WTC11 (cell line): Measurements from ENCODE around the gene HID1. TPM values are rescaled to one million over a fixed set of nuclear protein-coding genes. Genes with fewer than 3 reads are reported as not detected.

Experiments
- ATAC-seq: fragments of 200-7000 bp; cut with Tn5 transposase; 2 replicates; pipeline ENCODE4 v1.10.0; 2021; ENCODE audit warnings: mild to moderate bottlenecking, moderate library complexity
- CTCF ChIA-PET: fragments of 300-600 bp; sonication (Branson Sonifier 250); formaldehyde crosslinking; loops from one replicate; lab custom pipeline; 2021; ENCODE audit warnings: antibody characterized with exemption; lab: Charles Lee
- POLR2A ChIA-PET: fragments of 350-600 bp; sonication (Branson Sonifier 250); formaldehyde crosslinking; loops from one replicate; lab custom pipeline; 2021; ENCODE audit warnings: antibody characterized with exemption; lab: Charles Lee
- DNase-seq: peaks from one replicate; pipeline ENCODE4 v3.0.0; 2021; ENCODE audit warnings: low spot score
- H3K27ac Mint-ChIP-seq: 2 replicates; pipeline ENCODE4 v1.8.0; 2021; ENCODE audit warnings: mixed read lengths
- H3K27me3 Mint-ChIP-seq: 2 replicates; pipeline ENCODE4 v1.8.0; 2021; ENCODE audit warnings: low read depth, mild to moderate bottlenecking, moderate library complexity, mixed read lengths
- H3K36me3 Mint-ChIP-seq: 2 replicates; pipeline ENCODE4 v1.8.0; 2021; ENCODE audit warnings: mixed read lengths
- H3K4me1 Mint-ChIP-seq: 2 replicates; pipeline ENCODE4 v1.8.0; 2022; ENCODE audit warnings: mixed read lengths
- H3K4me3 Mint-ChIP-seq: 2 replicates; pipeline ENCODE4 v1.8.0; 2021; ENCODE audit warnings: mild to moderate bottlenecking, moderate library complexity, mixed read lengths
- H3K9me3 Mint-ChIP-seq: 2 replicates; pipeline ENCODE4 v1.8.0; 2021; ENCODE audit warnings: mixed read lengths
- ETV6 ChIP-seq: sonication (generic); formaldehyde crosslinking; IDR thresholded peaks from 2 replicates; pipeline ENCODE4 v1.8.1; 2022; ENCODE audit warnings: mild to moderate bottlenecking, missing genetic modification reagents
- MYBL2 ChIP-seq: sonication (generic); formaldehyde crosslinking; IDR thresholded peaks from 2 replicates; pipeline ENCODE4 v1.8.1; 2023; ENCODE audit warnings: mild to moderate bottlenecking, moderate library complexity, missing genetic modification reagents
- NFE2L1 ChIP-seq: sonication (generic); formaldehyde crosslinking; IDR thresholded peaks from 2 replicates; pipeline ENCODE4 v1.8.1; 2023; ENCODE audit warnings: missing genetic modification reagents
- NR3C1 ChIP-seq: sonication (generic); formaldehyde crosslinking; conservative IDR thresholded peaks from 2 replicates; pipeline ENCODE4 v1.8.1; 2023; ENCODE audit warnings: low read depth, mild to moderate bottlenecking, missing genetic modification reagents
- OVOL2 ChIP-seq: fragments of 250-450 bp; sonication (Bioruptor Pico); IDR thresholded peaks from 2 replicates; pipeline ENCODE4 v1.9.0; 2021; ENCODE audit warnings: mild to moderate bottlenecking, borderline replicate concordance
- PRRX2 ChIP-seq: fragments of 250-450 bp; sonication (Bioruptor Pico); IDR thresholded peaks from 2 replicates; pipeline ENCODE4 v1.8.0; 2021; ENCODE audit warnings: mild to moderate bottlenecking
- RELA ChIP-seq: sonication (generic); formaldehyde crosslinking; IDR thresholded peaks from 2 replicates; pipeline ENCODE4 v1.8.1; 2022; ENCODE audit warnings: missing genetic modification reagents, mild to moderate bottlenecking, borderline replicate concordance
- SOX15 ChIP-seq: fragments of 250-450 bp; sonication (Bioruptor Pico); IDR thresholded peaks from 2 replicates; pipeline ENCODE4 v1.9.0; 2021; ENCODE audit warnings: mild to moderate bottlenecking
- TCF7 ChIP-seq: sonication (generic); formaldehyde crosslinking; IDR thresholded peaks from 2 replicates; pipeline ENCODE4 v1.8.0; 2022; ENCODE audit warnings: mild to moderate bottlenecking, low read depth, missing genetic modification reagents, moderate library complexity
- TP53 ChIP-seq: sonication (generic); formaldehyde crosslinking; IDR thresholded peaks from 2 replicates; pipeline ENCODE4 v1.8.1; 2023; ENCODE audit warnings: mild to moderate bottlenecking, missing genetic modification reagents
- ZNF121 ChIP-seq: sonication (generic); formaldehyde crosslinking; IDR thresholded peaks from 2 replicates; pipeline ENCODE4 v1.8.0; 2023; ENCODE audit warnings: missing genetic modification reagents
- ZNF138 ChIP-seq: sonication (generic); formaldehyde crosslinking; conservative IDR thresholded peaks from 2 replicates; pipeline ENCODE4 v1.8.1; 2022; ENCODE audit warnings: mild to moderate bottlenecking, moderate library complexity, missing genetic modification reagents
- ZNF219 ChIP-seq: sonication (generic); formaldehyde crosslinking; IDR thresholded peaks from 2 replicates; pipeline ENCODE4 v1.8.0; 2023; ENCODE audit warnings: missing genetic modification reagents, mild to moderate bottlenecking, borderline replicate concordance
- ZNF232 ChIP-seq: sonication (generic); formaldehyde crosslinking; IDR thresholded peaks from 2 replicates; pipeline ENCODE4 v1.8.0; 2022; ENCODE audit warnings: mild to moderate bottlenecking, missing genetic modification reagents
- ZNF263 ChIP-seq: sonication (generic); formaldehyde crosslinking; IDR thresholded peaks from 2 replicates; pipeline ENCODE4 v1.8.1; 2022; ENCODE audit warnings: low read depth, mild to moderate bottlenecking, moderate library complexity, missing genetic modification reagents
- ZNF396 ChIP-seq: fragments of 250-450 bp; sonication (Bioruptor Pico); IDR thresholded peaks from 2 replicates; pipeline ENCODE4 v1.8.0; 2021; ENCODE audit warnings: mild to moderate bottlenecking, moderate library complexity, borderline replicate concordance
- ZNF416 ChIP-seq: fragments of 250-450 bp; sonication (Bioruptor Pico); IDR thresholded peaks from 2 replicates; pipeline ENCODE4 v1.9.0; 2021; ENCODE audit warnings: mild to moderate bottlenecking, inconsistent platforms
- ZNF423 ChIP-seq: fragments of 250-450 bp; sonication (Bioruptor Pico); IDR thresholded peaks from 2 replicates; pipeline ENCODE4 v2.1.2; 2022; ENCODE audit warnings: mild to moderate bottlenecking, moderate library complexity
- total RNA-seq: library from RNA; stranded (reverse); gene quantifications from 3 replicates; pipeline ENCODE4 v1.2.3, GENCODE V29; 2021
- TF ChIP-seq, protein P1 (sequence below): sonication (generic); formaldehyde crosslinking; IDR thresholded peaks from 2 replicates; pipeline ENCODE4 v1.8.0; 2022; ENCODE audit warnings: mild to moderate bottlenecking, missing genetic modification reagents
- TF ChIP-seq, protein P2 (sequence below): sonication (generic); formaldehyde crosslinking; IDR thresholded peaks from 2 replicates; pipeline ENCODE4 v1.8.1; 2022; ENCODE audit warnings: low read depth, mild to moderate bottlenecking, moderate library complexity, missing genetic modification reagents, borderline replicate concordance
- TF ChIP-seq, protein P3 (sequence below): sonication (generic); formaldehyde crosslinking; IDR thresholded peaks from 2 replicates; pipeline ENCODE4 v1.8.1; 2022; ENCODE audit warnings: low read depth, missing genetic modification reagents, borderline replicate concordance
- TF ChIP-seq, protein P4 (sequence below): sonication (generic); formaldehyde crosslinking; IDR thresholded peaks from 2 replicates; pipeline ENCODE4 v1.8.1; 2022; ENCODE audit warnings: missing genetic modification reagents, borderline replicate concordance
- TF ChIP-seq, protein P5 (sequence below): sonication (generic); formaldehyde crosslinking; IDR thresholded peaks from 2 replicates; pipeline ENCODE4 v1.8.0; 2023; ENCODE audit warnings: mild to moderate bottlenecking, missing genetic modification reagents
- TF ChIP-seq, protein P6 (sequence below): sonication (generic); formaldehyde crosslinking; IDR thresholded peaks from 2 replicates; pipeline ENCODE4 v1.8.1; 2022; ENCODE audit warnings: mild to moderate bottlenecking, moderate library complexity, missing genetic modification reagents
- TF ChIP-seq, protein P7 (sequence below): sonication (generic); formaldehyde crosslinking; IDR thresholded peaks from 2 replicates; pipeline ENCODE4 v1.8.1; 2023; ENCODE audit warnings: mild to moderate bottlenecking, missing genetic modification reagents, moderate library complexity
- TF ChIP-seq, protein P8 (sequence below): sonication (generic); formaldehyde crosslinking; IDR thresholded peaks from 2 replicates; pipeline ENCODE4 v1.8.0; 2022; ENCODE audit warnings: missing genetic modification reagents

The HID1 gene
- total RNA-seq, 1 experiment from 2014 or later = 16.7 TPM

DNA sequence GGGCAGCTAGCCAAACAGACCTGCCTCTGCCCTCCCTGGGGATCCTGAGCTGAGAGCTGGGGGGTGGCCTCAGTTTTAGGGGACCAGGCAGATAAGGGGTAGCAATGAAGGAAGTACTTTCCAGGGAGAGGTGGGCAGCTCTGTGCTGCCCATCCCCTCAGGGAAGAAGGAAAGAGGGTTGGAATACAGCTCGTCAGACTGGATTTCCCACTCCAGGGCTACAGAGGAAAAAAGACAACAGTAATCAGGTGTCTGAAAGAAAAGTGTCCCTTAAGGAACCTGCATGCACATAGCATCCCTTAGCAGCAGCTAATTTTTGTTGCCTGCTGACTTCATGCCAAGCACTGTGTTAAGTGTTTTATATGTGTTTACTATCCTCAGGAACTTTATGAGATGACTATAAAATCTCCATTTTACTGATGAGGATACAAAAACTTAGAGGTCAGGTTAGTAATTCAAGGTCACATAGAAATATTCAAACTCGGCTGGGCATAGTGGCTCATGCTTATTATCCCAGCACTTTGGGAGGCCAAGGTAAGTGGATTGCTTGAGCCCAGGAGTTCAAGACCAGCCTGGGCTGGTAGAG is 36.7 kb upstream of the HID1 start:
- POLR2A ChIA-PET = interaction anchor here (0.7 to 1.0 kb wide), 3 partner anchors 21 to 50 kb away, joined by 3 to 5 read pairs (median 4); no protein-coding TSS in a partner anchor
- H3K27ac Mint-ChIP-seq = peak overlapping the region; percentile 52; the same call in 1 of the 2 replicates

DNA sequence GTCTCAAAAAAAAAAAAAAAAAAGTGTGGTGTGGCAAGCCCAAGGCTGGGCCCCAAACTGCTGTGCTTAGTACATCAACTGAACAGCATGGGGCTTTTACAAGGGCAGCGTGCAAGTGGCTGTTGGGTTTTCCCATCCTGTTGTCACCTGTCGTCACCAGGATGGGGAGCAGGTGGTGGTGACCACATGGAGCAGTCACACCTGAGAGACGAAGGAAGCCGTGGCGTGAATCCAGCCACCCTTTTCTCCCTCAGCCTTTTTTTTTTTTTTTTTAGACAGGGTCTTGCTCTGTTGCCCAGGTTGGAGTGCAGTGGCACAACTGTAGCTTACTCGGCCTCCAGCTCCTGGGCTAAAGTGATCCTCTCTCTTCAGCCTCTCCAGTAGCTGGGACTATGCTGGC is 35.8 kb upstream of the HID1 start:
- H3K27me3 Mint-ChIP-seq = no peaks in the 10 kb centered on the region
- peaks cover 19% of the 10 kb centered on the region for H3K4me1 Mint-ChIP-seq
- no peaks in the 10 kb centered on the region for H3K9me3 Mint-ChIP-seq
- no peak overlapping the region for H3K4me3 Mint-ChIP-seq
- H3K36me3 Mint-ChIP-seq = peaks cover 3% of the 10 kb centered on the region; the same call in 1 of the 2 replicates
- ChIA-PET POLR2A (interaction anchor here (0.5 to 0.7 kb wide), 2 partner anchors 47 to 77 kb away, joined by 3 to 4 read pairs; no protein-coding TSS in a partner anchor), CTCF (interaction anchor here (0.8 to 7.0 kb wide), 7 partner anchors 15 to 232 kb away, joined by 3 to 139 read pairs (median 3); no protein-coding TSS in a partner anchor)
- H3K27ac Mint-ChIP-seq = no peak overlapping the region
- DNase-seq (no peak), ATAC-seq (no peak)
- TF ChIP-seq, protein P1, sequence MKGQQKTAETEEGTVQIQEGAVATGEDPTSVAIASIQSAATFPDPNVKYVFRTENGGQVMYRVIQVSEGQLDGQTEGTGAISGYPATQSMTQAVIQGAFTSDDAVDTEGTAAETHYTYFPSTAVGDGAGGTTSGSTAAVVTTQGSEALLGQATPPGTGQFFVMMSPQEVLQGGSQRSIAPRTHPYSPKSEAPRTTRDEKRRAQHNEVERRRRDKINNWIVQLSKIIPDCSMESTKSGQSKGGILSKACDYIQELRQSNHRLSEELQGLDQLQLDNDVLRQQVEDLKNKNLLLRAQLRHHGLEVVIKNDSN (CRISPR knock-in tag) = no peak
- no peak for TF ChIP-seq ZNF138 (CRISPR knock-in tag)
- TF ChIP-seq TCF7 (CRISPR knock-in tag) = no peak
- no peak for TF ChIP-seq ZNF232 (CRISPR knock-in tag)
- TF ChIP-seq, protein P2, sequence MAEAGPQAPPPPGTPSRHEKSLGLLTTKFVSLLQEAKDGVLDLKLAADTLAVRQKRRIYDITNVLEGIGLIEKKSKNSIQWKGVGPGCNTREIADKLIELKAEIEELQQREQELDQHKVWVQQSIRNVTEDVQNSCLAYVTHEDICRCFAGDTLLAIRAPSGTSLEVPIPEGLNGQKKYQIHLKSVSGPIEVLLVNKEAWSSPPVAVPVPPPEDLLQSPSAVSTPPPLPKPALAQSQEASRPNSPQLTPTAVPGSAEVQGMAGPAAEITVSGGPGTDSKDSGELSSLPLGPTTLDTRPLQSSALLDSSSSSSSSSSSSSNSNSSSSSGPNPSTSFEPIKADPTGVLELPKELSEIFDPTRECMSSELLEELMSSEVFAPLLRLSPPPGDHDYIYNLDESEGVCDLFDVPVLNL (CRISPR knock-in tag) = no peak
- TF ChIP-seq, protein P3, sequence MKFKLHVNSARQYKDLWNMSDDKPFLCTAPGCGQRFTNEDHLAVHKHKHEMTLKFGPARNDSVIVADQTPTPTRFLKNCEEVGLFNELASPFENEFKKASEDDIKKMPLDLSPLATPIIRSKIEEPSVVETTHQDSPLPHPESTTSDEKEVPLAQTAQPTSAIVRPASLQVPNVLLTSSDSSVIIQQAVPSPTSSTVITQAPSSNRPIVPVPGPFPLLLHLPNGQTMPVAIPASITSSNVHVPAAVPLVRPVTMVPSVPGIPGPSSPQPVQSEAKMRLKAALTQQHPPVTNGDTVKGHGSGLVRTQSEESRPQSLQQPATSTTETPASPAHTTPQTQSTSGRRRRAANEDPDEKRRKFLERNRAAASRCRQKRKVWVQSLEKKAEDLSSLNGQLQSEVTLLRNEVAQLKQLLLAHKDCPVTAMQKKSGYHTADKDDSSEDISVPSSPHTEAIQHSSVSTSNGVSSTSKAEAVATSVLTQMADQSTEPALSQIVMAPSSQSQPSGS = no peak
- TF ChIP-seq, protein P4, sequence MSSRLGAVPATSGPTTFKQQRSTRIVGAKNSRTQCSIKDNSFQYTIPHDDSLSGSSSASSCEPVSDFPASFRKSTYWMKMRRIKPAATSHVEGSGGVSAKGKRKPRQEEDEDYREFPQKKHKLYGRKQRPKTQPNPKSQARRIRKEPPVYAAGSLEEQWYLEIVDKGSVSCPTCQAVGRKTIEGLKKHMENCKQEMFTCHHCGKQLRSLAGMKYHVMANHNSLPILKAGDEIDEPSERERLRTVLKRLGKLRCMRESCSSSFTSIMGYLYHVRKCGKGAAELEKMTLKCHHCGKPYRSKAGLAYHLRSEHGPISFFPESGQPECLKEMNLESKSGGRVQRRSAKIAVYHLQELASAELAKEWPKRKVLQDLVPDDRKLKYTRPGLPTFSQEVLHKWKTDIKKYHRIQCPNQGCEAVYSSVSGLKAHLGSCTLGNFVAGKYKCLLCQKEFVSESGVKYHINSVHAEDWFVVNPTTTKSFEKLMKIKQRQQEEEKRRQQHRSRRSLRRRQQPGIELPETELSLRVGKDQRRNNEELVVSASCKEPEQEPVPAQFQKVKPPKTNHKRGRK = no peak
- no peak for TF ChIP-seq OVOL2
- TF ChIP-seq, protein P5, sequence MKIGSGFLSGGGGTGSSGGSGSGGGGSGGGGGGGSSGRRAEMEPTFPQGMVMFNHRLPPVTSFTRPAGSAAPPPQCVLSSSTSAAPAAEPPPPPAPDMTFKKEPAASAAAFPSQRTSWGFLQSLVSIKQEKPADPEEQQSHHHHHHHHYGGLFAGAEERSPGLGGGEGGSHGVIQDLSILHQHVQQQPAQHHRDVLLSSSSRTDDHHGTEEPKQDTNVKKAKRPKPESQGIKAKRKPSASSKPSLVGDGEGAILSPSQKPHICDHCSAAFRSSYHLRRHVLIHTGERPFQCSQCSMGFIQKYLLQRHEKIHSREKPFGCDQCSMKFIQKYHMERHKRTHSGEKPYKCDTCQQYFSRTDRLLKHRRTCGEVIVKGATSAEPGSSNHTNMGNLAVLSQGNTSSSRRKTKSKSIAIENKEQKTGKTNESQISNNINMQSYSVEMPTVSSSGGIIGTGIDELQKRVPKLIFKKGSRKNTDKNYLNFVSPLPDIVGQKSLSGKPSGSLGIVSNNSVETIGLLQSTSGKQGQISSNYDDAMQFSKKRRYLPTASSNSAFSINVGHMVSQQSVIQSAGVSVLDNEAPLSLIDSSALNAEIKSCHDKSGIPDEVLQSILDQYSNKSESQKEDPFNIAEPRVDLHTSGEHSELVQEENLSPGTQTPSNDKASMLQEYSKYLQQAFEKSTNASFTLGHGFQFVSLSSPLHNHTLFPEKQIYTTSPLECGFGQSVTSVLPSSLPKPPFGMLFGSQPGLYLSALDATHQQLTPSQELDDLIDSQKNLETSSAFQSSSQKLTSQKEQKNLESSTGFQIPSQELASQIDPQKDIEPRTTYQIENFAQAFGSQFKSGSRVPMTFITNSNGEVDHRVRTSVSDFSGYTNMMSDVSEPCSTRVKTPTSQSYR = no peak
- TF ChIP-seq ZNF396 (CRISPR knock-in tag) = no peak

More for the DNA sequence above, 36.7 kb upstream of the HID1 start:
- H3K36me3 Mint-ChIP-seq = peaks cover 3% of the 10 kb centered on the region; the same call in 1 of the 2 replicates
- CTCF ChIA-PET = interaction anchor here (0.5 to 7.0 kb wide), 7 partner anchors 14 to 246 kb away, joined by 3 to 139 read pairs (median 3); no protein-coding TSS in a partner anchor
- H3K27me3 Mint-ChIP-seq = no peaks in the 10 kb centered on the region
- ATAC-seq (no peak), DNase-seq (no peak)
- H3K4me1 Mint-ChIP-seq = peaks cover 26% of the 10 kb centered on the region
- H3K4me3 Mint-ChIP-seq = no peak overlapping the region
- no peak for TF ChIP-seq SOX15
- TF ChIP-seq, protein P6, sequence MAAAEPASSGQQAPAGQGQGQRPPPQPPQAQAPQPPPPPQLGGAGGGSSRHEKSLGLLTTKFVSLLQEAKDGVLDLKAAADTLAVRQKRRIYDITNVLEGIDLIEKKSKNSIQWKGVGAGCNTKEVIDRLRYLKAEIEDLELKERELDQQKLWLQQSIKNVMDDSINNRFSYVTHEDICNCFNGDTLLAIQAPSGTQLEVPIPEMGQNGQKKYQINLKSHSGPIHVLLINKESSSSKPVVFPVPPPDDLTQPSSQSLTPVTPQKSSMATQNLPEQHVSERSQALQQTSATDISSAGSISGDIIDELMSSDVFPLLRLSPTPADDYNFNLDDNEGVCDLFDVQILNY = no peak
- TF ChIP-seq TP53 (CRISPR knock-in tag) = no peak
- TF ChIP-seq NR3C1 (CRISPR knock-in tag) = no peak
- TF ChIP-seq OVOL2 = no peak
- TF ChIP-seq, protein P7, sequence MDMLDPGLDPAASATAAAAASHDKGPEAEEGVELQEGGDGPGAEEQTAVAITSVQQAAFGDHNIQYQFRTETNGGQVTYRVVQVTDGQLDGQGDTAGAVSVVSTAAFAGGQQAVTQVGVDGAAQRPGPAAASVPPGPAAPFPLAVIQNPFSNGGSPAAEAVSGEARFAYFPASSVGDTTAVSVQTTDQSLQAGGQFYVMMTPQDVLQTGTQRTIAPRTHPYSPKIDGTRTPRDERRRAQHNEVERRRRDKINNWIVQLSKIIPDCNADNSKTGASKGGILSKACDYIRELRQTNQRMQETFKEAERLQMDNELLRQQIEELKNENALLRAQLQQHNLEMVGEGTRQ (CRISPR knock-in tag) = no peak
- no peak for TF ChIP-seq ZNF423 (CRISPR knock-in tag)
- no peak for TF ChIP-seq RELA (CRISPR knock-in tag)
- no peak for TF ChIP-seq ZNF219 (CRISPR knock-in tag)
- TF ChIP-seq PRRX2 = no peak
- TF ChIP-seq ZNF416 = no peak
- TF ChIP-seq, protein P8, sequence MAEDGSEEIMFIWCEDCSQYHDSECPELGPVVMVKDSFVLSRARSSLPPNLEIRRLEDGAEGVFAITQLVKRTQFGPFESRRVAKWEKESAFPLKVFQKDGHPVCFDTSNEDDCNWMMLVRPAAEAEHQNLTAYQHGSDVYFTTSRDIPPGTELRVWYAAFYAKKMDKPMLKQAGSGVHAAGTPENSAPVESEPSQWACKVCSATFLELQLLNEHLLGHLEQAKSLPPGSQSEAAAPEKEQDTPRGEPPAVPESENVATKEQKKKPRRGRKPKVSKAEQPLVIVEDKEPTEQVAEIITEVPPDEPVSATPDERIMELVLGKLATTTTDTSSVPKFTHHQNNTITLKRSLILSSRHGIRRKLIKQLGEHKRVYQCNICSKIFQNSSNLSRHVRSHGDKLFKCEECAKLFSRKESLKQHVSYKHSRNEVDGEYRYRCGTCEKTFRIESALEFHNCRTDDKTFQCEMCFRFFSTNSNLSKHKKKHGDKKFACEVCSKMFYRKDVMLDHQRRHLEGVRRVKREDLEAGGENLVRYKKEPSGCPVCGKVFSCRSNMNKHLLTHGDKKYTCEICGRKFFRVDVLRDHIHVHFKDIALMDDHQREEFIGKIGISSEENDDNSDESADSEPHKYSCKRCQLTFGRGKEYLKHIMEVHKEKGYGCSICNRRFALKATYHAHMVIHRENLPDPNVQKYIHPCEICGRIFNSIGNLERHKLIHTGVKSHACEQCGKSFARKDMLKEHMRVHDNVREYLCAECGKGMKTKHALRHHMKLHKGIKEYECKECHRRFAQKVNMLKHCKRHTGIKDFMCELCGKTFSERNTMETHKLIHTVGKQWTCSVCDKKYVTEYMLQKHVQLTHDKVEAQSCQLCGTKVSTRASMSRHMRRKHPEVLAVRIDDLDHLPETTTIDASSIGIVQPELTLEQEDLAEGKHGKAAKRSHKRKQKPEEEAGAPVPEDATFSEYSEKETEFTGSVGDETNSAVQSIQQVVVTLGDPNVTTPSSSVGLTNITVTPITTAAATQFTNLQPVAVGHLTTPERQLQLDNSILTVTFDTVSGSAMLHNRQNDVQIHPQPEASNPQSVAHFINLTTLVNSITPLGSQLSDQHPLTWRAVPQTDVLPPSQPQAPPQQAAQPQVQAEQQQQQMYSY (CRISPR knock-in tag) = no peak
- no peak for TF ChIP-seq ZNF121 (CRISPR knock-in tag)
- TF ChIP-seq ZNF263 (CRISPR knock-in tag) = no peak
- TF ChIP-seq ETV6 (CRISPR knock-in tag) = no peak
- no peak for TF ChIP-seq NFE2L1 (CRISPR knock-in tag)
- TF ChIP-seq MYBL2 = no peak
- no peaks in the 10 kb centered on the region for H3K9me3 Mint-ChIP-seq
